HCT116 (cell line): Measurements from ENCODE around the gene USP12. TPM values are rescaled to one million over a fixed set of nuclear protein-coding genes. Genes with fewer than 3 reads are reported as not detected.
A peak's percentile ranks its signal among the peaks of the same experiment; 100 is the strongest.

Source experiments
- ATAC-seq: fragments of 200-7000 bp; cut with Tn5 transposase; 2 replicates; pipeline ENCODE4 v1.9.1; 2020; ENCODE audit warnings: mild to moderate bottlenecking, moderate library complexity
- BruUV-seq: library from RNA; stranded (reverse); fragments of 400-500 nt; replicated peaks from 2 replicates; lab custom pipeline; 2021; lab: Mats Ljungman, UMichigan
- CTCF ChIA-PET: fragments of 300-600 bp; sonication (Branson Sonifier 250); formaldehyde crosslinking; loops from one replicate; lab custom pipeline; 2021; ENCODE audit warnings: antibody characterized with exemption; lab: Charles Lee
- POLR2A ChIA-PET: fragments of 300-600, 350-600 bp; sonication (Branson Sonifier 250); formaldehyde crosslinking; loops from one replicate; lab custom pipeline; 2021; ENCODE audit warnings: antibody characterized with exemption; lab: Charles Lee
- RAD21 ChIA-PET, 2 experiments: fragments of 300-600 bp; sonication (Branson Sonifier 250); formaldehyde crosslinking; loops; one replicate each; lab custom pipeline; 2023; ENCODE audit warnings: low total read pairs in 2 of 2; ENCODE audit not compliant: uncharacterized antibody in 2 of 2, unreplicated experiment in 2 of 2, low non-redundant PET in 1 of 2; lab: Charles Lee
- DNase-seq: peaks from one replicate; pipeline ENCODE4 v3.0.0-alpha.2; 2010; ENCODE audit warnings: low read depth, low spot score
- H2AFZ ChIP-seq: fragments of 200-600 bp; shearing (Covaris generic), sonication (generic); 2 replicates; pipeline ENCODE4 v1.6.1; 2017; ENCODE audit warnings: low read depth, mixed run types, mixed read lengths, antibody characterized with exemption, low read length; ENCODE audit not compliant: poor library complexity, severe bottlenecking
- H3K27ac ChIP-seq: 2 replicates; pipeline ENCODE4 v1.5.1; 2012; ENCODE audit warnings: low read depth, low read length
- H3K27me3 ChIP-seq: fragments of 200-600 bp; sonication (generic); 2 replicates; pipeline ENCODE4 v1.6.1; 2016; ENCODE audit warnings: mixed run types, low read length, mixed read lengths; ENCODE audit not compliant: insufficient read depth
- H3K36me3 ChIP-seq, 2 experiments: fragments of 200-500 bp in 1 of 2; fragments of 200-600 bp in 1 of 2; sonication (Bioruptor generic) in 1 of 2; sonication (generic) in 1 of 2; 2 replicates each; pipeline versions ENCODE4 v1.5.1 to v1.6.1; 2014 to 2016; ENCODE audit warnings: low read length in 2 of 2, inconsistent platforms in 1 of 2, mixed read lengths in 1 of 2, mixed run types in 1 of 2; ENCODE audit not compliant: insufficient read depth in 2 of 2, control insufficient read depth in 1 of 2
- H3K4me1 ChIP-seq, 2 experiments: fragments of 200-600 bp in 1 of 2; sonication (generic) in 1 of 2; 2 replicates each; pipeline versions ENCODE4 v1.5.1 to v1.6.1; 2012 to 2017; ENCODE audit warnings: low read length in 2 of 2, inconsistent platforms in 1 of 2, mild to moderate bottlenecking in 1 of 2, mixed read lengths in 1 of 2, mixed run types in 1 of 2, moderate library complexity in 1 of 2; ENCODE audit not compliant: insufficient read depth in 2 of 2, control insufficient read depth in 1 of 2
- H3K4me2 ChIP-seq: fragments of 200-600 bp; sonication (generic); 2 replicates; pipeline ENCODE4 v1.6.1; 2017; ENCODE audit warnings: mixed run types, low read length, mixed read lengths
- H3K4me3 ChIP-seq, 2 experiments: fragments of 200-600 bp in 1 of 2; sonication (generic) in 1 of 2; replicated peaks in 1 of 2; 2 replicates each; pipeline ENCODE4 v1.5.1; 2011 to 2016; ENCODE audit warnings: low read length in 2 of 2, control low read depth in 1 of 2, low read depth in 1 of 2, mild to moderate bottlenecking in 1 of 2, mixed read lengths in 1 of 2, mixed run types in 1 of 2
- H3K79me2 ChIP-seq: fragments of 200-600 bp; sonication (generic); 2 replicates; pipeline ENCODE4 v1.6.1; 2017; ENCODE audit warnings: mild to moderate bottlenecking, mixed run types, low read length, moderate library complexity, mixed read lengths; ENCODE audit not compliant: insufficient read depth
- H3K9ac ChIP-seq: fragments of 200-600 bp; sonication (generic); 2 replicates; pipeline ENCODE4 v1.6.1; 2016; ENCODE audit warnings: low read length, mixed read lengths
- H3K9me2 ChIP-seq: fragments of 200-600 bp; sonication (generic), shearing (Covaris generic); 2 replicates; pipeline ENCODE4 v1.6.1; 2017; ENCODE audit warnings: mixed run types, mild to moderate bottlenecking, moderate library complexity; ENCODE audit not compliant: insufficient read depth
- H3K9me3 ChIP-seq, 2 experiments: fragments of 200-500 bp in 1 of 2; fragments of 200-600 bp in 1 of 2; sonication (Bioruptor generic) in 1 of 2; sonication (generic) in 1 of 2; 2 replicates each; pipeline ENCODE4 v1.6.1; 2014 to 2017; ENCODE audit warnings: low read length in 2 of 2, mixed read lengths in 2 of 2, inconsistent platforms in 1 of 2, low read depth in 1 of 2, mild to moderate bottlenecking in 1 of 2, mixed run types in 1 of 2, moderate library complexity in 1 of 2; ENCODE audit not compliant: control insufficient read depth in 1 of 2, insufficient read depth in 1 of 2
- H4K20me1 ChIP-seq: fragments of 200-600 bp; sonication (generic), shearing (Covaris generic); 2 replicates; pipeline ENCODE4 v1.6.1; 2017; ENCODE audit warnings: mixed run types, mild to moderate bottlenecking, moderate library complexity; ENCODE audit not compliant: insufficient read depth
- CBX3 ChIP-seq: IDR thresholded peaks from 2 replicates; pipeline ENCODE4 v1.6.1; 2012; ENCODE audit warnings: low read depth
- CEBPB ChIP-seq: IDR thresholded peaks from 2 replicates; pipeline ENCODE4 v1.6.1; 2012; ENCODE audit warnings: low read depth
- ELF1 ChIP-seq: IDR thresholded peaks from 2 replicates; pipeline ENCODE4 v1.6.1; 2012; ENCODE audit warnings: low read depth, borderline replicate concordance
- EZH2 ChIP-seq: fragments of 200-600 bp; sonication (generic); IDR thresholded peaks from 2 replicates; pipeline ENCODE4 v1.6.1; 2017; ENCODE audit warnings: antibody characterized with exemption, mixed run types
- EZH2phosphoT487 ChIP-seq: fragments of 200-600 bp; IDR thresholded peaks from 2 replicates; pipeline ENCODE4 v1.6.1; 2018; ENCODE audit warnings: antibody characterized with exemption, borderline replicate concordance
- FOSL1 ChIP-seq: IDR thresholded peaks from 2 replicates; pipeline ENCODE4 v1.6.1; 2012; ENCODE audit warnings: low read depth
- JUND ChIP-seq: IDR thresholded peaks from 2 replicates; pipeline ENCODE4 v1.6.1; 2012
- MAX ChIP-seq: IDR thresholded peaks from 2 replicates; pipeline ENCODE4 v1.6.1; 2012
- POLR2A ChIP-seq: IDR thresholded peaks from 2 replicates; pipeline ENCODE4 v1.7.0; 2011; ENCODE audit warnings: borderline replicate concordance; ENCODE audit not compliant: insufficient read depth, insufficient read length; ENCODE audit errors: extremely low read depth
- POLR2AphosphoS5 ChIP-seq: IDR thresholded peaks from 2 replicates; pipeline ENCODE4 v1.6.1; 2011; ENCODE audit warnings: mild to moderate bottlenecking, low read depth, low read length, moderate library complexity
- RAD21 ChIP-seq: IDR thresholded peaks from 2 replicates; pipeline ENCODE4 v1.6.1; 2012; ENCODE audit warnings: low read depth, mild to moderate bottlenecking
- REST ChIP-seq: IDR thresholded peaks from 2 replicates; pipeline ENCODE4 v1.6.1; 2012; ENCODE audit warnings: low read depth
- SIN3A ChIP-seq: IDR thresholded peaks from 2 replicates; pipeline ENCODE4 v1.6.1; 2012; ENCODE audit warnings: low read depth
- SP1 ChIP-seq: IDR thresholded peaks from 2 replicates; pipeline ENCODE4 v1.6.1; 2012; ENCODE audit warnings: low read depth
- SRF ChIP-seq: IDR thresholded peaks from 2 replicates; pipeline ENCODE4 v1.6.1; 2012; ENCODE audit warnings: low read depth
- TCF7L2 ChIP-seq: IDR thresholded peaks from 2 replicates; pipeline ENCODE4 v1.7.0; 2011; ENCODE audit warnings: borderline replicate concordance, inconsistent platforms; ENCODE audit not compliant: insufficient read depth, insufficient read length; ENCODE audit errors: extremely low read depth
- ZFX ChIP-seq: fragments of 450-650 bp; IDR thresholded peaks from 2 replicates; pipeline ENCODE4 v1.6.1; 2017
- intact Hi-C: fragments of 100-400 bp; cut with micrococcal nuclease; formaldehyde crosslinking; loops from 2 replicates; pipeline ENCODE4 v1.10.0; 2022
- total RNA-seq: library from RNA; stranded (reverse); gene quantifications from one replicate; pipeline ENCODE4 v1.2.1, GENCODE V29; 2021; ENCODE audit not compliant: unreplicated experiment

USP12 gene
- total RNA-seq, 1 experiment from 2014 or later, result 28.3 TPM

DNA sequence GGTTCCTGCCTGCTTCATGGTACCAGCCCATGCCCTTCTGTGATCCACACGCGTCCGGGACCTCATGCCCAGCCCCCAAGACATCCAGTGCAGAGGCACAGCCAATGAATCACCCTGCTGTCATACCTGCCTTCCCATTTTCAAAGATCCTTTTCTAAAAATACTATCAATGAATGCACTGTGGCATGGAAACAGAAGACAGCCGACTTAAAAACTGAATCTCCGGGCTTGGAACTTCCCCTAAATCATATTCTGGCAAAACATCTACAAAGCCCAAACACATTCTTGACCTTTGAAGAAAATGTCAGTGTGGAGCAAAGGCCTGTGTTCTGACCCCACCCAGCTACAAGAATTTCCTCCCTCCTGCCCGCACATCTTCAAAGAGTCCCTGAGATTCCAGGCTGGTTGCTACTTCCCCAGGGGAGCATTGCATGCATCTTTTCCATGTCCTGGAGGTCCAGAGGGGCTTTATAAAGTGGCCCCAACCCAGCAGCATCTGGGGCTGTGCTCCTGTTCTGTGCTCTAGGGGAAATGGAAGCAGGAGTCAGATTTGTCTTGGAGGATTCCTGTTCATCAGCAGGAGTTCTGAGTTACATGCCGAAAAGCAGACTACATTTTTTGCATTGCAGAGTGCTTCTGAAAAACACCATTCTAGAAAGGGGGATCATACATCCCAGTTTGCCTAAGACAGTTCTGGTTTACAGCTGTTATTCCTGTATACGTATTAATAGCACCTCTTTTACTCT lies 135.2 kb downstream of the USP12 start:
- H3K9me3 ChIP-seq, result no peaks in the 10 kb centered on the region
- no peaks in the 10 kb centered on the region for H3K79me2 ChIP-seq
- ChIA-PET CTCF (no interaction called here), RAD21 (interaction anchor here in 1 of 2 experiments (0.9 kb wide), 1 partner anchor 148 kb away, joined by 3 read pairs; no protein-coding TSS in a partner anchor), POLR2A (interaction anchor here (0.9 kb wide), 1 partner anchor 218 kb away, joined by 3 read pairs; no protein-coding TSS in a partner anchor)
- peak overlapping the region; percentile 57; the same call in 1 of the 2 replicates for H3K27ac ChIP-seq
- intact Hi-C loops, result no loop called here
- no peaks in the 10 kb centered on the region for H4K20me1 ChIP-seq
- peak; percentile 81 for ATAC-seq
- peaks cover 41 to 52% of the 10 kb centered on the region in 2 experiments for H3K4me1 ChIP-seq
- no peaks in the 10 kb centered on the region for H3K36me3 ChIP-seq
- TF ChIP-seq JUND (no peak), TCF7L2 (peak; percentile 30), EZH2 (no peak), REST (no peak), EZH2phosphoT487 (no peak), CBX3 (no peak), FOSL1 (peak; percentile 77), ELF1 (no peak), SIN3A (peak; percentile 58; the same call in 1 of the 2 replicates), POLR2A (no peak), CEBPB (no peak), RAD21 (no peak), SRF (no peak), SP1 (peak; percentile 33; the same call in 1 of the 2 replicates), POLR2AphosphoS5 (no peak; the same call in 1 of the 2 replicates), ZFX (no peak), MAX (peak; percentile 45)
- peak; percentile 32 for DNase-seq
- no TSS peak for BruUV-seq
- H3K9me2 ChIP-seq, result no peaks in the 10 kb centered on the region
- peak overlapping the region; percentile 79 for H3K4me2 ChIP-seq
- H3K27me3 ChIP-seq, result no peaks in the 10 kb centered on the region
- H3K4me3 ChIP-seq, result peak overlapping the region; percentile 27 to 52
- peak overlapping the region; percentile 55 for H2AFZ ChIP-seq
- H3K9ac ChIP-seq, result peak overlapping the region; percentile 29
